HepG2 (cell line): ENCODE results near the gene CBLN3. TPM values are rescaled to one million over a fixed set of nuclear protein-coding genes. Genes with fewer than 3 reads are reported as not detected.

ENCODE experiments used
- ATAC-seq: fragments of 200-7000 bp; cut with Tn5 transposase; 3 replicates; pipeline ENCODE4 v1.9.1; 2020; ENCODE audit warnings: mild to moderate bottlenecking, moderate library complexity
- BruUV-seq: library from RNA; stranded (reverse); fragments of 400-500 nt; replicated peaks from 2 replicates; lab custom pipeline; 2021; lab: Mats Ljungman, UMichigan
- CTCF ChIA-PET: fragments of 300-600 bp; formaldehyde crosslinking; extraction: SDS; loops from one replicate; lab custom pipeline; 2021; ENCODE audit warnings: low total read pairs, inconsistent platforms, low intra/inter-chr PET ratio; lab: Yijun Ruan, JAX
- POLR2A ChIA-PET: fragments of 350-600 bp; sonication (Branson Sonifier 250); formaldehyde crosslinking; loops from one replicate; lab custom pipeline; 2020; ENCODE audit warnings: antibody characterized with exemption, inconsistent platforms; lab: Yijun Ruan, JAX
- DNase-seq: peaks from one replicate; pipeline ENCODE4 v3.0.0-alpha.2; 2015; ENCODE audit warnings: low spot score
- FAIRE-seq: peaks from 3 replicates; lab custom pipeline; 2011; peaks lifted over from hg19 to GRCh38; lab: Jason Lieb, UNC
- H2AFZ ChIP-seq: one replicate; pipeline ENCODE4 v1.6.1; 2011; ENCODE audit warnings: low read length, inconsistent platforms
- H3K27ac ChIP-seq: fragments of 300-600 bp; 3 replicates; pipeline ENCODE4 v1.8.0; 2011; ENCODE audit warnings: mixed run types, mild to moderate bottlenecking, mixed read lengths, low read length, inconsistent platforms; ENCODE audit not compliant: insufficient read depth; ENCODE audit errors: extremely low read length
- H3K27me3 ChIP-seq, 2 experiments: fragments of 200-600 bp in 1 of 2; 2 replicates in 1 of 2; 3 replicates in 1 of 2; pipeline versions ENCODE4 v1.6.0 to v1.8.0; 2011; ENCODE audit warnings: low read length in 2 of 2, mild to moderate bottlenecking in 2 of 2, moderate library complexity in 2 of 2, inconsistent platforms in 1 of 2; ENCODE audit not compliant: insufficient read depth in 2 of 2, control insufficient read depth in 1 of 2
- H3K36me3 ChIP-seq, 2 experiments: fragments of 200-600 bp in 1 of 2; replicated peaks in 1 of 2; 2 replicates in 1 of 2; 3 replicates in 1 of 2; pipeline versions ENCODE4 v1.5.1 to v1.8.0; 2011; ENCODE audit warnings: low read length in 2 of 2, inconsistent platforms in 1 of 2; ENCODE audit not compliant: insufficient read depth in 2 of 2, control insufficient read depth in 1 of 2
- H3K4me1 ChIP-seq: 2 replicates; pipeline ENCODE4 v1.5.1; 2012; ENCODE audit warnings: low read length, inconsistent platforms; ENCODE audit not compliant: insufficient read depth
- H3K4me2 ChIP-seq: 2 replicates; pipeline ENCODE4 v1.6.0; 2011; ENCODE audit warnings: low read depth, low read length, inconsistent platforms
- H3K4me3 ChIP-seq, 3 experiments: fragments of 200-600 bp in 1 of 3; sonication (generic), shearing (Covaris generic) in 1 of 3; replicated peaks in 1 of 3; 2 replicates each; pipeline ENCODE4 v1.5.1; 2011 to 2016; ENCODE audit warnings: low read length in 3 of 3, inconsistent platforms in 2 of 3, low read depth in 2 of 3, mild to moderate bottlenecking in 2 of 3, control low read depth in 1 of 3, mixed read lengths in 1 of 3; ENCODE audit not compliant: insufficient read depth in 1 of 3
- H3K79me2 ChIP-seq: one replicate; pipeline ENCODE4 v1.6.1; 2011; ENCODE audit warnings: low read length, inconsistent platforms; ENCODE audit not compliant: insufficient read depth
- H3K9ac ChIP-seq: 2 replicates; pipeline ENCODE4 v1.6.0; 2011; ENCODE audit warnings: mild to moderate bottlenecking, low read depth, low read length, inconsistent platforms; ENCODE audit not compliant: insufficient read depth
- H3K9me3 ChIP-seq: 2 replicates; pipeline ENCODE4 v1.5.1; 2012; ENCODE audit warnings: mild to moderate bottlenecking, low read length
- H4K20me1 ChIP-seq: 2 replicates; pipeline ENCODE4 v1.6.0; 2011; ENCODE audit warnings: inconsistent platforms, mild to moderate bottlenecking, low read length, moderate library complexity; ENCODE audit not compliant: insufficient read depth
- CHD2 ChIP-seq: IDR thresholded peaks from 2 replicates; pipeline ENCODE4 v1.6.1; 2011; ENCODE audit warnings: low read depth, low read length, improper control_type of control experiment
- CREM ChIP-seq, 2 experiments: sonication (generic) in 1 of 2; formaldehyde crosslinking in 1 of 2; IDR thresholded peaks; 2 replicates each; pipeline versions ENCODE4 v1.4.0 to v1.6.1; 2016 to 2020; ENCODE audit warnings: antibody characterized with exemption in 1 of 2, mild to moderate bottlenecking in 1 of 2, missing genetic modification reagents in 1 of 2
- DZIP1 ChIP-seq: sonication (generic); formaldehyde crosslinking; IDR thresholded peaks from 2 replicates; pipeline ENCODE4 v1.5.0; 2020; ENCODE audit warnings: mild to moderate bottlenecking, missing genetic modification reagents
- FOXA1 ChIP-seq, 2 experiments: fragments of 450-650 bp in 1 of 2; sonication (generic) in 1 of 2; formaldehyde crosslinking in 1 of 2; IDR thresholded peaks; 2 replicates each; pipeline versions ENCODE4 v1.4.0 to v1.6.1; 2016 to 2020; ENCODE audit warnings: missing genetic modification reagents in 1 of 2
- RAD21 ChIP-seq: fragments of 450-650 bp; formaldehyde crosslinking; IDR thresholded peaks from 2 replicates; pipeline ENCODE4 v1.5.0; 2020; ENCODE audit warnings: mild to moderate bottlenecking
- RBM22 ChIP-seq: fragments of 200-400 bp; formaldehyde crosslinking; optimal IDR thresholded peaks from 2 replicates; pipeline ENCODE3; 2017; ENCODE audit warnings: mild to moderate bottlenecking, low read length, moderate library complexity
- SNAI1 ChIP-seq: sonication (generic); formaldehyde crosslinking; IDR thresholded peaks from 2 replicates; pipeline ENCODE4 v1.5.0; 2020; ENCODE audit warnings: mild to moderate bottlenecking, missing genetic modification reagents, borderline replicate concordance
- TAF1 ChIP-seq: sonication (generic); formaldehyde crosslinking; IDR thresholded peaks from 2 replicates; pipeline ENCODE4 v1.4.0; 2020; ENCODE audit warnings: missing genetic modification reagents
- ZNF280B ChIP-seq: sonication (generic); formaldehyde crosslinking; IDR thresholded peaks from 2 replicates; pipeline ENCODE4 v1.5.0; 2020; ENCODE audit warnings: missing genetic modification reagents, mild to moderate bottlenecking, borderline replicate concordance
- ZNF30 ChIP-seq: sonication (generic); formaldehyde crosslinking; IDR thresholded peaks from 2 replicates; pipeline ENCODE4 v1.5.0; 2020; ENCODE audit warnings: mild to moderate bottlenecking, missing genetic modification reagents
- ZNF574 ChIP-seq: sonication (generic); formaldehyde crosslinking; IDR thresholded peaks from 2 replicates; pipeline ENCODE4 v1.4.0; 2020; ENCODE audit warnings: missing genetic modification reagents
- ZNF644 ChIP-seq: IDR thresholded peaks from 2 replicates; pipeline ENCODE4 v1.6.1; 2016; ENCODE audit warnings: low read depth
- ZNF652 ChIP-seq: IDR thresholded peaks from 2 replicates; pipeline ENCODE4 v1.6.1; 2016; ENCODE audit warnings: low read depth, borderline replicate concordance
- ZNF749 ChIP-seq: sonication (generic); formaldehyde crosslinking; IDR thresholded peaks from 2 replicates; pipeline ENCODE4 v1.8.0; 2022; ENCODE audit warnings: mild to moderate bottlenecking, missing genetic modification reagents, moderate library complexity, borderline replicate concordance
- ZSCAN9 ChIP-seq: IDR thresholded peaks from 2 replicates; pipeline ENCODE4 v1.6.1; 2016; ENCODE audit warnings: borderline replicate concordance
- WGBS: methylation state at CpG from one replicate; pipeline ENCODE4 v1.1.6; 2017; ENCODE audit warnings: low lambda C conversion rate; 5-methylcytosine and 5-hydroxymethylcytosine counted together
- in situ Hi-C: cut with HindIII; loops from 2 replicates; pipeline ENCODE4 v1.10.0; 2017; ENCODE audit warnings: low pct_unique_long_range_greater_than_20kb; ENCODE audit not compliant: extremely low pct_ligation_motif_present
- intact Hi-C: fragments of 100-400 bp; cut with micrococcal nuclease; formaldehyde crosslinking; loops from one replicate; pipeline ENCODE4 v1.10.0; 2022; ENCODE audit not compliant: unreplicated experiment
- polyA plus RNA-seq, 8 experiments: library from polyadenylated mRNA; depleted of rRNA in 3 of 8; stranded (reverse) in 7 of 8; unstranded in 1 of 8; fragments of >200 nt; fragmentation: Illumina TruSeq in 4 of 8; extraction: Trizol in 4 of 8; gene quantifications; 2 replicates each; pipeline versions ENCODE4 v1.2.1 to v1.2.3, GENCODE V29; 2011 to 2016; ENCODE audit warnings: low read depth in 4 of 8, missing spikeins in 1 of 8, mixed read lengths in 1 of 8; ENCODE audit not compliant: insufficient read depth in 1 of 8
- total RNA-seq, 5 experiments: library from RNA; depleted of rRNA; stranded (reverse); fragments of >200 nt; fragmentation: Illumina TruSeq; extraction: Trizol; gene quantifications; 2 replicates each; pipeline ENCODE4 v1.2.3, GENCODE V29; 2016; ENCODE audit warnings: low read depth in 1 of 5
- TF ChIP-seq, protein P1 (sequence below): IDR thresholded peaks from 2 replicates; pipeline ENCODE4 v1.6.1; 2012; ENCODE audit warnings: low read depth, low read length, improper control_type of control experiment

CBLN3 gene
- total and polyA plus RNA-seq, 2 of the 13 experiments (the other 11 are each of a cell fraction or from before 2014, with no cell fraction given), result 0.66 to 0.98 TPM

DNA sequence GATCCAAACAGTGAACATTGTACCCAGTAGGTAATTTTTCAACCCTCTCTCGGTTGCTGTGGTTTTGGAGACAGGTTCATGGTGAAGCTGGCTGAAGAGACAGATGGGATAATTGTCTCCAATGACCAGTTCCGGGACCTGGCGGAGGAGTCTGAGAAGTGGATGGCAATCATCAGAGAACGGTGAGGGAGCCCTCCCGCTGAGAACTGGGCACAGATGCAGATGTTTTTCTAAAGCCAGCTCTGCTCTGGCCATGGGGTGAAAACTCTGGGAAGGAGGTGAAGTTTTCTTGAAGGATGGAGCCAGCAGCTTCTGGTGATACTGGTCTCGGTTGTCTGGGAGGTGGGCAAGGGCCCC, 6.5 kb upstream of the CBLN3 start:
- intact Hi-C loops (loop anchor here (1.0 to 10.0 kb wide), 4 partner anchors 71 to 851 kb away; no protein-coding TSS in a partner anchor), in situ Hi-C loops (loop anchor here (10.0 kb wide), 1 partner anchor 191 kb away; the partner anchor contains the start of gene TINF2)
- Histone ChIP-seq H3K27me3 (no peaks in the 10 kb centered on the region), H3K4me2 (no peak overlapping the region), H2AFZ (no peak overlapping the region), H3K9me3 (no peaks in the 10 kb centered on the region), H4K20me1 (peaks cover 16% of the 10 kb centered on the region), H3K4me3 (no peak overlapping the region), H3K79me2 (peaks cover 4% of the 10 kb centered on the region), H3K27ac (no peak overlapping the region), H3K9ac (no peak overlapping the region), H3K4me1 (peaks cover 26% of the 10 kb centered on the region), H3K36me3 (peaks cover 56 to 72% of the 10 kb centered on the region in 2 experiments)
- DNase-seq (no peak), ATAC-seq (no peak), FAIRE-seq (no peak)
- ChIA-PET POLR2A (interaction anchor here (0.8 to 4.1 kb wide), 10 partner anchors 9 to 342 kb away, joined by 3 to 39 read pairs (median 7); partner anchors contain the start of genes CIDEB, IPO4, PCK2 and RABGGTA), CTCF (interaction anchor here (0.8 to 11.8 kb wide), 6 partner anchors 24 to 120 kb away, joined by 3 to 295 read pairs (median 5); partner anchors contain the start of genes ADCY4 and NFATC4)
- WGBS, result 79% methylated on average over 6 of the region's 6 CpGs
- no TSS peak for BruUV-seq
- no peak for TF ChIP-seq RAD21
- TF ChIP-seq, protein P1, sequence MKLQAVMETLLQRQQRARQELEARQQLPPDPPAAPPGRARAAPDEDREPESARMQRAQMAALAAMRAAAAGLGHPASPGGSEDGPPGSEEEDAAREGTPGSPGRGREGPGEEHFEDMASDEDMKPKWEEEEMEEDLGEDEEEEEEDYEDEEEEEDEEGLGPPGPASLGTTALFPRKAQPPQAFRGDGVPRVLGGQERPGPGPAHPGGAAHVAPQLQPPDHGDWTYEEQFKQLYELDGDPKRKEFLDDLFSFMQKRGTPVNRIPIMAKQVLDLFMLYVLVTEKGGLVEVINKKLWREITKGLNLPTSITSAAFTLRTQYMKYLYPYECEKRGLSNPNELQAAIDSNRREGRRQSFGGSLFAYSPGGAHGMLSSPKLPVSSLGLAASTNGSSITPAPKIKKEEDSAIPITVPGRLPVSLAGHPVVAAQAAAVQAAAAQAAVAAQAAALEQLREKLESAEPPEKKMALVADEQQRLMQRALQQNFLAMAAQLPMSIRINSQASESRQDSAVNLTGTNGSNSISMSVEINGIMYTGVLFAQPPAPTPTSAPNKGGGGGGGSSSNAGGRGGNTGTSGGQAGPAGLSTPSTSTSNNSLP, result no peak
- no peak for TF ChIP-seq ZNF749 (CRISPR knock-in tag)
- no peak for TF ChIP-seq ZNF644
- peak; percentile 52; the same call in 1 of the 2 replicates for TF ChIP-seq DZIP1 (CRISPR knock-in tag)
- TF ChIP-seq TAF1 (CRISPR knock-in tag), result no peak
- no peak for TF ChIP-seq ZNF574 (CRISPR knock-in tag)
- TF ChIP-seq ZNF280B (CRISPR knock-in tag), result 0 out of 2 replicates have a peak, but pooled peaks have one; percentile 23
- TF ChIP-seq ZNF652 (CRISPR knock-in tag), result no peak
- no peak for TF ChIP-seq SNAI1
- no peak for TF ChIP-seq ZSCAN9 (CRISPR knock-in tag)
- TF ChIP-seq RBM22, result peak; percentile 1
- no peak for TF ChIP-seq FOXA1 (IDR thresholded peaks at IDR 0.05)
- TF ChIP-seq FOXA1 (CRISPR knock-in tag; IDR thresholded peaks at IDR 0.05), result no peak
- TF ChIP-seq CHD2, result no peak
- no peak for TF ChIP-seq CREM (IDR thresholded peaks at IDR 0.05)
- TF ChIP-seq CREM (CRISPR knock-in tag; IDR thresholded peaks at IDR 0.05), result no peak
- no peak for TF ChIP-seq ZNF30 (CRISPR knock-in tag)
